SK-N-MC (cell line): ENCODE measurements around the gene CPA5.

Experiments used
- EZH2 ChIP-seq: fragments of 200-600 bp; sonication (generic); IDR thresholded peaks from one replicate; pipeline ENCODE4 v1.6.1; 2017; ENCODE audit warnings: antibody characterized with exemption
- FOXP2 ChIP-seq: optimal IDR thresholded peaks from 2 replicates; pipeline ENCODE3; 2011; ENCODE audit warnings: mild to moderate bottlenecking, moderate library complexity; ENCODE audit not compliant: insufficient read depth; ENCODE audit errors: extremely low read length, control extremely low read depth
- POLR2AphosphoS5 ChIP-seq: IDR thresholded peaks from 2 replicates; pipeline ENCODE4 v1.6.1; 2012; ENCODE audit warnings: mild to moderate bottlenecking, low read depth, low read length, borderline replicate concordance

- TF ChIP-seq POLR2AphosphoS5: no peak
- TF ChIP-seq EZH2: no peak
- no peak for TF ChIP-seq FOXP2
Measured at GRCh38 chr7:130401101-130401500, 56.5 kb downstream of the CPA5 start.
